Measurements from ENCODE around the gene NACC2. TPM values are rescaled to one million over a fixed set of nuclear protein-coding genes. Genes with fewer than 3 reads are reported as not detected.

NACC2 gene
- total and polyA plus RNA-seq, 2 donors (not counting 1 experiment from before 2014, with no cell fraction given) = 0.34 to 1.9 TPM

DNA sequence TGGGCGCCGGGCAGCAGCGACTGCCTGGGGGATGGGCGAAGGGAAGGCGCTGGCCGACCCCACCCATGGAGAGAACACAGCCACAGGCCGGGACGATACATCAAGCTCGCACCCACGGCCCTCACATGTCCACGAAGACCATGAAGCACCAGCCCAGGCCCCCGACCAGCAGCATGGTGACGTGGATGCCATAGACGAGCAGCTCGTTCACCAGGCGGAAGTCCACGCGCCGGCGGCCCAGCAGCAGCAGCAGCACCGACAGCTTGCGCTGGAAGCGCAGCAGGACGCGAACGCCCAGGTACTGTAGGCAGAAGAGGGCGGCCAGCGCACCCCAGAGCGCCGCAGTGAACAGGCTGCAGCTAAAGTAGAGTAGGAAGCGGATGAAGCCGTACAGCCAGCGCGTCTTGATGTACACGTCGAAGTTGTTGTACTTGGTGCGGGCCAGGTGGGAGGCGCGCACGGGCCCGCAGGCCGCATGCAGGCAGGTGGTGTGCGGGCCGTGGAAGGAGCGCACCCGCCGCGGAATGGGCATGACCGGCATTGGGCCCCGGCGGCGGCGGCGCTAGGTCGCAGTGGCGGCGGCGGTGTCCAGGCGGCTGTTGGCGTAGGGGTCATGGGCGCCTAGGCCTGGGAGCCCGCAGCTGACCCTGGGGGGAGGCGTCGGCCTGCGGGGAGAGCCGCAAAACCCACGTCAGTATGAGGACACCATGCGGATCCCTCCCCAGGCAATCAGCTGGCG is 21.4 kb upstream of the NACC2 start:
- H3K27me3 Mint-ChIP-seq = no peaks in the 10 kb centered on the region
- DNase-seq (no peak), ATAC-seq (ENCODE audit: low read depth) (no peak)
- H3K4me2 ChIP-seq (replicated peaks; ENCODE audit: low read depth, low read length, poor library complexity, severe bottlenecking) = no peak overlapping the region
- peak overlapping the region; percentile 34 for H3K4me3 Mint-ChIP-seq
- no peaks in the 10 kb centered on the region for H3K9me3 Mint-ChIP-seq (ENCODE audit: insufficient read depth)
- H3K79me2 ChIP-seq (ENCODE audit: control insufficient read depth, insufficient read depth, low read length) = peaks cover 24% of the 10 kb centered on the region
- H3K9me3 ChIP-seq (ENCODE audit: control extremely low read depth in 1 of 3, control insufficient read depth in 2 of 3, insufficient read depth in 1 of 3, low read length in 2 of 3) = no peaks in the 10 kb centered on the region
- H3K36me3 ChIP-seq (replicated peaks in 1 of 2; ENCODE audit: control extremely low read depth in 1 of 2, control insufficient read depth in 1 of 2, extremely low read depth in 1 of 2, insufficient read depth in 2 of 2, low read length in 1 of 2) = peaks cover 0 to 13% of the 10 kb centered on the region in 2 experiments
- ChIA-PET POLR2A (no interaction called here), CTCF (no interaction called here)
- H3K4me1 Mint-ChIP-seq = peaks cover 11% of the 10 kb centered on the region
- H3K27ac Mint-ChIP-seq = peak overlapping the region; percentile 50
- H3K4me3 ChIP-seq (ENCODE audit: control extremely low read depth in 1 of 5, extremely low read depth in 1 of 5, insufficient read depth in 1 of 5, low read depth in 2 of 5, low read length in 4 of 5) = no peak overlapping the region
- intact Hi-C loops (cut with micrococcal nuclease) = no loop called here
- no peak overlapping the region for H3K27ac ChIP-seq (ENCODE audit: low read length in 2 of 2)
- H3K9ac ChIP-seq (ENCODE audit: low read length) = no peak overlapping the region
- 99% methylated on average over 69 of the region's 69 CpGs for WGBS (ENCODE audit: insufficient coverage)
- TF ChIP-seq EZH2 (IDR thresholded peaks at IDR 0.05; ENCODE audit: borderline replicate concordance, insufficient read depth, low read depth, low read length, poor library complexity, severe bottlenecking) = no peak
- TF ChIP-seq, protein P1, sequence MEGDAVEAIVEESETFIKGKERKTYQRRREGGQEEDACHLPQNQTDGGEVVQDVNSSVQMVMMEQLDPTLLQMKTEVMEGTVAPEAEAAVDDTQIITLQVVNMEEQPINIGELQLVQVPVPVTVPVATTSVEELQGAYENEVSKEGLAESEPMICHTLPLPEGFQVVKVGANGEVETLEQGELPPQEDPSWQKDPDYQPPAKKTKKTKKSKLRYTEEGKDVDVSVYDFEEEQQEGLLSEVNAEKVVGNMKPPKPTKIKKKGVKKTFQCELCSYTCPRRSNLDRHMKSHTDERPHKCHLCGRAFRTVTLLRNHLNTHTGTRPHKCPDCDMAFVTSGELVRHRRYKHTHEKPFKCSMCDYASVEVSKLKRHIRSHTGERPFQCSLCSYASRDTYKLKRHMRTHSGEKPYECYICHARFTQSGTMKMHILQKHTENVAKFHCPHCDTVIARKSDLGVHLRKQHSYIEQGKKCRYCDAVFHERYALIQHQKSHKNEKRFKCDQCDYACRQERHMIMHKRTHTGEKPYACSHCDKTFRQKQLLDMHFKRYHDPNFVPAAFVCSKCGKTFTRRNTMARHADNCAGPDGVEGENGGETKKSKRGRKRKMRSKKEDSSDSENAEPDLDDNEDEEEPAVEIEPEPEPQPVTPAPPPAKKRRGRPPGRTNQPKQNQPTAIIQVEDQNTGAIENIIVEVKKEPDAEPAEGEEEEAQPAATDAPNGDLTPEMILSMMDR (IDR thresholded peaks at IDR 0.05) = no peak
- H4K20me1 ChIP-seq (ENCODE audit: control insufficient read depth, insufficient read depth, low read length, poor library complexity, severe bottlenecking) = peaks cover 13% of the 10 kb centered on the region
- peaks cover 15 to 22% of the 10 kb centered on the region in 2 donors for H3K4me1 ChIP-seq (ENCODE audit: control insufficient read depth in 2 of 2, insufficient read depth in 2 of 2, low read length in 2 of 2)
- no peak overlapping the region for H2AFZ ChIP-seq (ENCODE audit: insufficient read depth, low read depth, low read length, poor library complexity, severe bottlenecking)
- H3K27me3 ChIP-seq (replicated peaks in 1 of 4; ENCODE audit: control extremely low read depth in 1 of 4, control insufficient read depth in 3 of 4, insufficient read depth in 4 of 4, low read length in 3 of 4) = no peaks in the 10 kb centered on the region

DNA sequence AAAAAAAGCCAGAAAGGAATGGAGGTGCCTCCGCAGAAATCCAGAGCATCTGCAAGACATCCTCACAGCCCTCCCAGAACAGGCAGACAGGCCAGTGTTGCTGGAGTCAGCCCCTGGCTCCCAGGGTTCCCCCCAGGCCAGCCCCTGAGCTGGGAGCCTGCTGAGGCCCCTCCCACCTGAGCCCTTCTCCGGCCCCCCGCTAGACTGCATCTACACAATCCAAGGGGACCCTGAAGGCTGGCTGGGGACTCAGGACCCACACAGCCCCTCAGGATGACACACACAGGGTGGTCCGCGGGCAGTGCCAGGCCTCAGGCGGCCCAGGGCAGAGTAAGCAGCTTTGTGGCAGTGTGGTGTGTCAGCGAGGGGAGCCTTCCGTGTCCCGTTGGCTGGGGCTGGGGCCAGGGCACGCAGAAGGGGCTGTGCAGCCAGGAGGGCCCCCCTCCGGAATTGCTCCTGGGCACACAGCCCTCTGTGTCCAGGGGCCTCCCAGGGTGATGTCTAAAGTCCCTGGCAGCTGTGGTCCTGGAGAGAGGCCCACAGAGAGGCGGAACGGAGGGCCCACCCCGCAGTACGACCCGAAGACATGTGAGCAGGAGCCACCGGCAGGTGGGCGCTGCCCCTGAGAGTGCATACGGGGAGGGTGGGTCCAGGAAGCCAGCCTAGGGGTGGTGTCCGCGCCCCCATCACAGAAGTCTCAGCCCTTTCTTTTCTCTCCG is 20.7 kb upstream of the NACC2 start:
- no peak for ATAC-seq (ENCODE audit: low read depth)
- CTCF ChIA-PET = no interaction called here

More for the DNA sequence above, 20.7 kb upstream of the NACC2 start:
- H3K4me3 ChIP-seq (ENCODE audit: control extremely low read depth in 1 of 5, extremely low read depth in 1 of 5, insufficient read depth in 1 of 5, low read depth in 2 of 5, low read length in 4 of 5) = no peak overlapping the region
- Mint-ChIP-seq H3K4me1 (peaks cover 10% of the 10 kb centered on the region), H3K27me3 (no peaks in the 10 kb centered on the region), H3K9me3 (ENCODE audit: insufficient read depth) (no peaks in the 10 kb centered on the region), H3K4me3 (peak overlapping the region; percentile 34), H3K27ac (peak overlapping the region; percentile 50)
- intact Hi-C loops (cut with micrococcal nuclease) = no loop called here
- no peak for DNase-seq
- H3K4me2 ChIP-seq (replicated peaks; ENCODE audit: low read depth, low read length, poor library complexity, severe bottlenecking) = no peak overlapping the region
- peaks cover 13% of the 10 kb centered on the region for H4K20me1 ChIP-seq (ENCODE audit: control insufficient read depth, insufficient read depth, low read length, poor library complexity, severe bottlenecking)
- no peak overlapping the region for H3K9ac ChIP-seq (ENCODE audit: low read length)
- no peak overlapping the region for H2AFZ ChIP-seq (ENCODE audit: insufficient read depth, low read depth, low read length, poor library complexity, severe bottlenecking)
- no peak for TF ChIP-seq EZH2 (IDR thresholded peaks at IDR 0.05; ENCODE audit: borderline replicate concordance, insufficient read depth, low read depth, low read length, poor library complexity, severe bottlenecking)
- TF ChIP-seq, protein P1 (IDR thresholded peaks at IDR 0.05) = no peak
- no peaks in the 10 kb centered on the region for H3K27me3 ChIP-seq (replicated peaks in 1 of 4; ENCODE audit: control extremely low read depth in 1 of 4, control insufficient read depth in 3 of 4, insufficient read depth in 4 of 4, low read length in 3 of 4)
- peaks cover 0 to 13% of the 10 kb centered on the region in 2 experiments for H3K36me3 ChIP-seq (replicated peaks in 1 of 2; ENCODE audit: control extremely low read depth in 1 of 2, control insufficient read depth in 1 of 2, extremely low read depth in 1 of 2, insufficient read depth in 2 of 2, low read length in 1 of 2)
- WGBS (ENCODE audit: insufficient coverage) = 95% methylated on average over 21 of the region's 22 CpGs
- H3K4me1 ChIP-seq (ENCODE audit: control insufficient read depth in 2 of 2, insufficient read depth in 2 of 2, low read length in 2 of 2) = peaks cover 15 to 22% of the 10 kb centered on the region in 2 donors
- H3K27ac ChIP-seq (ENCODE audit: low read length in 2 of 2) = no peak overlapping the region
- POLR2A ChIA-PET = no interaction called here
- H3K9me3 ChIP-seq (ENCODE audit: control extremely low read depth in 1 of 3, control insufficient read depth in 2 of 3, insufficient read depth in 1 of 3, low read length in 2 of 3) = no peaks in the 10 kb centered on the region
- H3K79me2 ChIP-seq (ENCODE audit: control insufficient read depth, insufficient read depth, low read length) = peaks cover 24% of the 10 kb centered on the region
